DND-41 (cell line): ENCODE measurements around the gene SMIM1.

Source experiments
- ATAC-seq: fragments of 200-7000 bp; cut with Tn5 transposase; 3 replicates; pipeline ENCODE4 v1.9.1; 2021; ENCODE audit warnings: low read depth; ENCODE audit not compliant: insufficient read depth
- DNase-seq: peaks from one replicate; pipeline ENCODE4 v3.0.0-alpha.2; 2020
- H2AFZ ChIP-seq: 2 replicates; pipeline ENCODE4 v1.6.0; 2012; ENCODE audit warnings: low read depth, low read length
- H3K27ac ChIP-seq: 2 replicates; pipeline ENCODE4 v1.5.1; 2012; ENCODE audit warnings: low read length, inconsistent platforms
- H3K27me3 ChIP-seq: fragments of 200-600 bp; sonication (generic); 2 replicates; pipeline ENCODE4 v1.6.0; 2012; ENCODE audit warnings: low read length, mild to moderate bottlenecking, inconsistent platforms; ENCODE audit not compliant: insufficient read depth, poor library complexity
- H3K36me3 ChIP-seq: 2 replicates; pipeline ENCODE4 v1.5.1; 2012; ENCODE audit warnings: low read length, inconsistent platforms; ENCODE audit not compliant: insufficient read depth
- H3K4me1 ChIP-seq: 2 replicates; pipeline ENCODE4 v1.5.1; 2012; ENCODE audit warnings: mild to moderate bottlenecking, low read length; ENCODE audit not compliant: insufficient read depth
- H3K4me2 ChIP-seq: 2 replicates; pipeline ENCODE4 v1.6.0; 2012; ENCODE audit warnings: mild to moderate bottlenecking, moderate library complexity, low read length, inconsistent platforms; ENCODE audit not compliant: insufficient read depth
- H3K4me3 ChIP-seq, 2 experiments: fragments of 200-600 bp in 1 of 2; shearing (Covaris generic) in 1 of 2; 2 replicates each; pipeline ENCODE4 v1.5.1; 2012 to 2016; ENCODE audit warnings: inconsistent platforms in 2 of 2, low read length in 2 of 2, mild to moderate bottlenecking in 2 of 2, low read depth in 1 of 2, moderate library complexity in 1 of 2
- H3K79me2 ChIP-seq: 2 replicates; pipeline ENCODE4 v1.6.0; 2012; ENCODE audit warnings: low read length, inconsistent platforms; ENCODE audit not compliant: insufficient read depth
- H3K9ac ChIP-seq: 2 replicates; pipeline ENCODE4 v1.6.0; 2012; ENCODE audit warnings: low read depth, mild to moderate bottlenecking, inconsistent platforms, low read length, moderate library complexity
- H3K9me3 ChIP-seq: 2 replicates; pipeline ENCODE4 v1.5.1; 2012; ENCODE audit warnings: low read length, moderate library complexity, mild to moderate bottlenecking, inconsistent platforms; ENCODE audit not compliant: insufficient read depth, severe bottlenecking
- H4K20me1 ChIP-seq: 2 replicates; pipeline ENCODE4 v1.6.0; 2012; ENCODE audit warnings: low read length; ENCODE audit not compliant: insufficient read depth
- CTCF ChIP-seq: IDR thresholded peaks from 2 replicates; pipeline ENCODE4 v1.5.1; 2012; ENCODE audit warnings: borderline replicate concordance, low read length, moderate library complexity, mild to moderate bottlenecking; ENCODE audit not compliant: poor library complexity, severe bottlenecking; ENCODE audit errors: extremely low read depth
- EZH2 ChIP-seq: IDR thresholded peaks from 3 replicates; pipeline ENCODE4 v1.6.1; 2012; ENCODE audit warnings: borderline replicate concordance, low read depth, mild to moderate bottlenecking, moderate library complexity, low read length, inconsistent platforms; ENCODE audit not compliant: severe bottlenecking

The SMIM1 gene

GRCh38 chr1:3773572-3774275 is 1.2 kb downstream of the SMIM1 start:
- no peak for DNase-seq
- H3K36me3 ChIP-seq = 0 out of 2 replicates have a peak, but pooled peaks cover under 1% of the 10 kb centered on the region
- peaks cover 24% of the 10 kb centered on the region for H4K20me1 ChIP-seq
- no peaks in the 10 kb centered on the region for H3K4me1 ChIP-seq
- no peak overlapping the region for H3K27ac ChIP-seq
- no peak overlapping the region for H3K4me2 ChIP-seq
- no peaks in the 10 kb centered on the region for H3K27me3 ChIP-seq
- H3K79me2 ChIP-seq = no peaks in the 10 kb centered on the region
- no peaks in the 10 kb centered on the region for H3K9me3 ChIP-seq
- ATAC-seq = no peak
- H3K4me3 ChIP-seq = no peak overlapping the region
- H3K9ac ChIP-seq = no peak overlapping the region
- TF ChIP-seq CTCF (no peak), EZH2 (no peak)
- H2AFZ ChIP-seq = no peak overlapping the region

- Histone ChIP-seq H3K36me3 (peaks cover 7% of the 10 kb centered on the region), H3K27me3 (no peaks in the 10 kb centered on the region), H2AFZ (no peak overlapping the region), H4K20me1 (peaks cover 24% of the 10 kb centered on the region), H3K4me1 (no peaks in the 10 kb centered on the region), H3K4me2 (no peak overlapping the region), H3K9me3 (no peaks in the 10 kb centered on the region), H3K79me2 (no peaks in the 10 kb centered on the region), H3K4me3 (no peak overlapping the region), H3K9ac (no peak overlapping the region), H3K27ac (no peak overlapping the region)
- TF ChIP-seq EZH2 (no peak), CTCF (no peak)
- DNase-seq (no peak), ATAC-seq (no peak)
Observed at GRCh38 chr1:3774276-3774945, 1.9 kb downstream of the SMIM1 start.

- Histone ChIP-seq H3K36me3 (peaks cover 13% of the 10 kb centered on the region), H3K4me1 (no peaks in the 10 kb centered on the region), H2AFZ (no peak overlapping the region), H3K4me3 (no peak overlapping the region), H3K79me2 (no peaks in the 10 kb centered on the region), H3K27ac (no peak overlapping the region), H3K27me3 (no peaks in the 10 kb centered on the region), H3K9me3 (no peaks in the 10 kb centered on the region), H4K20me1 (peaks cover 24% of the 10 kb centered on the region), H3K4me2 (no peak overlapping the region), H3K9ac (no peak overlapping the region)
- TF ChIP-seq EZH2 (no peak), CTCF (no peak)
- DNase-seq (no peak), ATAC-seq (no peak)
Observed at GRCh38 chr1:3774946-3775489, 2.5 kb downstream of the SMIM1 start.
